ENCODE data around the gene TMEM164.

DNA sequence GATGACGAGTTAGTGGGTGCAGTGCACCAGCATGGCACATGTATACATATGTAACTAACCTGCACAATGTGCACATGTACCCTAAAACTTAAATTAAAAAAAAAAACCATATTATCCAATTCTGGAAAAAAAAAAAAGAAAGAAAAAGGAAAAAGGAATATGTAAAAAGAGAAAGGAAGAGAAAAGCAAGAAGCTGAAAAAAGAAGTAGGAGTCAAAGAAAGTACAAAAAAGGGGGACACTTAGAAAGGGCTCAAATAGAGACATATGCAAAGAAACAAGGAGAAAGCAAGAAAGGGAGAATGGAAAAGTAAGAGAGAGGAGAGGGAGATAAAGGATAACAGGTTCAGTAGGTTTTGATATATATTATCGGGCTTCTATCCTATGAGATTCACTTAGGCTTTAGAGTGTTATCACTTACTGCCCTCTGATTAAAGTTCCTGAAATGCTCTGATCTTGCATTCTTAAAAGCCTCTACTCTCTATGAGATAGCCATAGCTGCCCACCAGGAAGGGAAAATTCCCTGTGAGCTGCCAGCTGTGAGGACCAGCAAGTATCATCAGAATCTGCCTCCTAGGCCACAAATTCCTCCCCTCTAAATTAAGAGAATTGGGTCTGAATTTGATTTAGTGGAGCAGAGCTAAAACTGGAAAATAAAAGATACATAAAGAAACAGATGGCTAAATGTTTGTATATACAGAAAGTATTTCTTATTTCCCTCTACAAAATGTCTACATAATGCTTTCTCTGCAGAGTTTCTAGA is 219.8 kb downstream of the TMEM164 start:
- TF ChIP-seq, protein P1, sequence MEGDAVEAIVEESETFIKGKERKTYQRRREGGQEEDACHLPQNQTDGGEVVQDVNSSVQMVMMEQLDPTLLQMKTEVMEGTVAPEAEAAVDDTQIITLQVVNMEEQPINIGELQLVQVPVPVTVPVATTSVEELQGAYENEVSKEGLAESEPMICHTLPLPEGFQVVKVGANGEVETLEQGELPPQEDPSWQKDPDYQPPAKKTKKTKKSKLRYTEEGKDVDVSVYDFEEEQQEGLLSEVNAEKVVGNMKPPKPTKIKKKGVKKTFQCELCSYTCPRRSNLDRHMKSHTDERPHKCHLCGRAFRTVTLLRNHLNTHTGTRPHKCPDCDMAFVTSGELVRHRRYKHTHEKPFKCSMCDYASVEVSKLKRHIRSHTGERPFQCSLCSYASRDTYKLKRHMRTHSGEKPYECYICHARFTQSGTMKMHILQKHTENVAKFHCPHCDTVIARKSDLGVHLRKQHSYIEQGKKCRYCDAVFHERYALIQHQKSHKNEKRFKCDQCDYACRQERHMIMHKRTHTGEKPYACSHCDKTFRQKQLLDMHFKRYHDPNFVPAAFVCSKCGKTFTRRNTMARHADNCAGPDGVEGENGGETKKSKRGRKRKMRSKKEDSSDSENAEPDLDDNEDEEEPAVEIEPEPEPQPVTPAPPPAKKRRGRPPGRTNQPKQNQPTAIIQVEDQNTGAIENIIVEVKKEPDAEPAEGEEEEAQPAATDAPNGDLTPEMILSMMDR (conservative IDR thresholded peaks at IDR 0.05; ENCODE audit: low read depth, low read length) = no peak
- TF ChIP-seq RFX5 (IDR thresholded peaks at IDR 0.05; ENCODE audit: low read depth, low read length) = no peak
- no peak for TF ChIP-seq MXI1 (IDR thresholded peaks at IDR 0.05; ENCODE audit: borderline replicate concordance, low read depth, low read length)
- TF ChIP-seq POLR2A (IDR thresholded peaks at IDR 0.05; ENCODE audit: low read depth, low read length) = no peak
- no peak for TF ChIP-seq CEBPB (IDR thresholded peaks at IDR 0.05; ENCODE audit: low read depth, low read length)

Measured in IMR-90 (cell line).